WI38 (cell line): Measurements from ENCODE around the gene RGS10.

ENCODE experiments used
- H3K4me3 ChIP-seq: 2 replicates; pipeline ENCODE4 v1.5.1; 2011; ENCODE audit warnings: low read depth, mild to moderate bottlenecking, control low read depth, low read length
- TF ChIP-seq, protein P1 (sequence below): IDR thresholded peaks from 2 replicates; pipeline ENCODE4 v1.5.1; 2012; ENCODE audit warnings: low read depth, mild to moderate bottlenecking, control low read depth, low read length

Gene RGS10

DNA sequence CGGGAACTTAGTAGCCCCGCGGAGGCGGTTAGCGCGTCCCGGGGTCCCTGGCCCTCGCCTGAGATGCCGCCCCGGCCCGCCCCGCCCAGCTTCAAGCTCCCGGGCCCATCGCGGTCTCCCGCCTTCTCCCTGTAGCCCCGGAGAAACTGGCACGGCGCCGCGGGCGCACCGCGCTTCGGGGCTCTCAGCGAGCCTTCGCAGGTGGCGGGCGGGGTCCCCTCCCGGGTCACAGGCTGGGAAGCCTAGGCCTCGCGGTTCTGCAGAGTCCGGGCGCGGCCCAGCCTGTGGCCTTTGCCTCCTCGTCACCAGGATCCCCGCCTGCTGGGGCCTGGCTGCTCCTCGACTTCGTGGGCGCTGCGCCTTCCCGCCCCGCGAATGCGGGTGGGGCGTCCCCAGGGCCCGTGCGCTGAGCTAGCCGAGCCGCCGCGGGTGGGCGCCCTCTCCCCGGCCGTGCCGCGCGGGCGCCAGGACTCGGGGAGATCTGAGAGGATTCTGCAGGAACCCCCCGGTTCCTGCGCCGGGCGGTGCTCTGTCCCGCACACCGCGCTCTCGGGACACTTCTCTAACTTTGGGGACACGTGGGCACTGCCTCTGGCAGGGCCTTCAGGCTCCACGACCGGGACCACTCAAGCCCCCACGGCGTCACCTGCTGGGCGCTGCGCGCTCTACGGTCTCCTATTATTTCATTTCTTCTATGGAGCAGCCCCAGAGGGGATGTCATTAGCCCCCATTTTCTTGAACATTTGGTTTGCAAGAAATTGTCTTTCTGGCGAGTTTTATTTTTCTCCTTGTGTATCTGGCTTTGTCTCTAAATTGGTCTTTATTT is 682 bp upstream of the RGS10 start:
- peak overlapping the region; percentile 85 for H3K4me3 ChIP-seq

DNA sequence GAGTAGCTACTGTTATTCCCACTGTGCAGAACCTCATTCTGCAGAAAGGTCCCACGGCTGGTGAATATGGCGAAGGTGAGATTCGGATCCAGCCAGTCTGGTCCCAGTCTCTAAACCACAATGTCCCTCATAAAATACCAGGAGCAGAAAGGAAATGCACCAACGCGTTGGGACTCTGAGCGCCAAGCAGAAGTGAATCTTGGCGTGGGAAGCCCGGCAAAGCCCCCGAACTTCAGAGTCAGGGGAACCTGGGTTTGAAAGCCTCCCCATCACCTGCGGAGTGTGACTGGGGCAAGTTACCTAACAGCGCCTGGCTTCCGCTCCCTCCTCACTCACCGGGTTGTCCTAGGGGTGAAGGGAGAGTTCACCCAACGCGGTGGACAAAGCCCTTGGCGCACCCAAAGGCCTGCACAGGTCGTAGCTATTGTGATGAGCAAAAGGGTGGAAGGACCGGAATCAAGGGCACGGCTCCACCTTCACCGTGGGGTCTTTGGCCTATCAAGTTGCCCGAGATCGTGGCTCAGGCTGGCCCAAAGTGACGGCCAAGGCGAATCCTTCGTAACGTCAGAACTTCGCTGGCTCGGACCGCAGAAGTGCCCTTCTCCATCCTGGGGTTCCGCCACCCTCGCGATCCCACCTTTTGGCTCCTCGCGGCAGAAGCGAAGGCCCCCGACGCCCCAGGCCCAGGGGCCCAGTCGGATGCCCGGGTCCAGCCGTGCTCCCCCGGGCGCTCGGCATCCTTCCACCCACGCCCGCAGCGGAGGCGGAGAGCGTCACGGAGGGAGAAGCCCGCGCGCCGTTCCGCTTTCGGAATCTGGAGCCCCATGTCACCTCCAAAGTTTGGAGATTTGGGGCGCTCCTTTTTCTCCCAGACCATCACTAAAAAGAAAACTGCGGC is 811 bp downstream of the RGS10 start:
- TF ChIP-seq, protein P1, sequence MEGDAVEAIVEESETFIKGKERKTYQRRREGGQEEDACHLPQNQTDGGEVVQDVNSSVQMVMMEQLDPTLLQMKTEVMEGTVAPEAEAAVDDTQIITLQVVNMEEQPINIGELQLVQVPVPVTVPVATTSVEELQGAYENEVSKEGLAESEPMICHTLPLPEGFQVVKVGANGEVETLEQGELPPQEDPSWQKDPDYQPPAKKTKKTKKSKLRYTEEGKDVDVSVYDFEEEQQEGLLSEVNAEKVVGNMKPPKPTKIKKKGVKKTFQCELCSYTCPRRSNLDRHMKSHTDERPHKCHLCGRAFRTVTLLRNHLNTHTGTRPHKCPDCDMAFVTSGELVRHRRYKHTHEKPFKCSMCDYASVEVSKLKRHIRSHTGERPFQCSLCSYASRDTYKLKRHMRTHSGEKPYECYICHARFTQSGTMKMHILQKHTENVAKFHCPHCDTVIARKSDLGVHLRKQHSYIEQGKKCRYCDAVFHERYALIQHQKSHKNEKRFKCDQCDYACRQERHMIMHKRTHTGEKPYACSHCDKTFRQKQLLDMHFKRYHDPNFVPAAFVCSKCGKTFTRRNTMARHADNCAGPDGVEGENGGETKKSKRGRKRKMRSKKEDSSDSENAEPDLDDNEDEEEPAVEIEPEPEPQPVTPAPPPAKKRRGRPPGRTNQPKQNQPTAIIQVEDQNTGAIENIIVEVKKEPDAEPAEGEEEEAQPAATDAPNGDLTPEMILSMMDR: no peak
- peak overlapping the region; percentile 85 for H3K4me3 ChIP-seq

More for the DNA sequence above, 682 bp upstream of the RGS10 start:
- TF ChIP-seq, protein P1: peak; percentile 45

DNA sequence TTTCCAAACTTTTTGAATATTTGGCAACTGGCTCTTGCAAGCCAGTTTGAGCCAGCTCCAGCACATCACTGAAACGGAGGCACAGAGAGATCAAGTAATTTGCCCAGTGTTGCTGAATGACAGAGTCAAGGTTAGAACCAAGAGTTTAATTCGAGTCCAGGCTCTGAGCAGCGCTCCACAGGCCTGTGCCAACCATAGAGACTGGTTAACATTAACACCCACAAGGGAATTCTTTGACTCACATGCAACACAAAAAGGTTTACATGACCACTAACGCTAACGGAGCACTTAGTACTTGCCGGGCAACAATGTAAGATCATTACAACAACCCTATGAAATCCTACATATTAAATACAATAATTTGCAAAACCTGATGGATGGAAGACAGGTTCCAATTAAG is 1.5 kb downstream of the RGS10 start:
- TF ChIP-seq, protein P1: no peak
- H3K4me3 ChIP-seq: peak overlapping the region; percentile 85

DNA sequence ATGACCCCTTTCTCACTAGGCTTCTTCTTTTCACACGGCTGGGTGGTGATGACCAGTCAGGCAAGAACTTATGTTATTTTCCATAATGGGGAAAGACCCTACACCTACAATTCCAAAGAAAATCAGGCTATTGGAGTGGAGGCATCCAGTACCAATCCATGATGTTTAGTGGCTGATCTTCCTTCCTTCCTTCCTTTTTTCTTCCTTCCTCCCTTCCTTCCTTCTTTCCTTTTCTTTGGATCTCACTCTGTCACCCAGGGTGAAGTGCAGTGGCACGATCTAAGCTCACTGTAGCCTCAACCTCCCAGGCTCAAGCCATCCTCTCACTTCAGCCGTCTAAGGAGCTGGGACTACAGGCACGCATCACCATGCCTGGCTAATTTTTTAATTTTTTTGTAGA is 2.5 kb downstream of the RGS10 start:
- H3K4me3 ChIP-seq: no peak overlapping the region
- TF ChIP-seq, protein P1: no peak

DNA sequence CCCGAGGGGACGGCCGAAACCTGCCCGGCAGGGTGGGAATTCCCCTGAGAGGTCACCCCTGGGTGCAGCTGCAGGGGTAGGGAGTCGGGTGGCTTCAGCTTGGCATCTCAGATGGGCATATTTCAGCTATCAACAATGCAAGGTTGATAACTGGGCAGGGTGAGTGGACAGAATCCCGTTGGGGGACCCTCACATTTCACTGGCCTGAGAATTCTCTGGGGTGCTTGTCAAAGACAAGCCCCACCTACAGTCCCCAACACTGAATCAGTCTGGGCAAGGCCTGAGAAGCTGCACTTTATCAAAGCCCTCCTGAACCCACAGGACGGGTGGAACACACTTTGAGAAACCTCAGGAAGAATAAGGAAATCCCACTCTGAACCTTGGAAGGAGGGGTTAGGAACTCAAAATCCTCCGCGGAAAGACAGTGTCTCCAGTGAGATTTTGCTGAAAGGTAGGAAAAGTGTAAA is 3.1 kb downstream of the RGS10 start:
- no peak overlapping the region for H3K4me3 ChIP-seq
- TF ChIP-seq, protein P1: no peak

DNA sequence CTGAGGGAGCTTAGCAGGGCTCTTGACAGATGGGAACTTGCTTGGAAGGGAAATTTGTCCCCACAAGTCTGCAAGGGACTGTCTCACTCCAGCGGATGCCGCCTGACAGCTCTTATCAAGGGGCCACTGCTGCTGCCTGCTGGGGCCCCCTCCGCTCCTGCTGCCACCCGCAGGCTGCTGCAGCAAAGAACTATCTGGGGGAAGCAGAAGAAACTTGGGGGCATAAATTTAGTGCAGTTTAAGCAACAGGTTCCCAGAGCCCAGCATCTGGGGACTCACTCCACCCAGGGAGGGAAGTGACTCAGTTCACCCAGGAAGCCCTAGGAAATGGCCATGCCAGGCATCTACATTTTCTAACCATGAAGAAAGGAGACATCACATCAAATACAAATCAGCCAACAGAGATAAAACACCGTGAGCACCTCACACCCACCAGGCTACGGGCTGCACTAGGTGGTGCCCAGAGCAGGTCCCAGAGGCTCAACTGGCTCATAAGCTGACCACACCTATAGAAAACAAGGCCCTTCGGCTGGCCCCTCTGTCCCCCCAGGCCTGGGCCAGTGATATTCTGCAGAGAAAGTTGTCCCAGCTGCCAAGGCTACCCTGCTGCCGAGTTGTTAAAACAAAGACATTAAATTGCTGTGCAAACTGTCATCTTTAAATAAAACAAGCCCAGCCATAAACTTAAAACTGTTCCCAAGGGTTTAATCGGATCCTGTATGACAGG is 3.7 kb downstream of the RGS10 start:
- no peak overlapping the region for H3K4me3 ChIP-seq
- TF ChIP-seq, protein P1: no peak
